Neural progenitor cell (in vitro differentiated cells): ENCODE measurements around the gene APLP1. TPM values are rescaled to one million over a fixed set of nuclear protein-coding genes. Genes with fewer than 3 reads are reported as not detected.
A peak's percentile ranks its signal among the peaks of the same experiment; 100 is the strongest.

Experiments
- DNase-seq: peaks from one replicate; pipeline ENCODE4 v3.0.0-alpha.2; 2016; ENCODE audit warnings: low spot score
- H2AFZ ChIP-seq: fragments of 200-600 bp; sonication (generic); replicated peaks from 2 replicates; pipeline ENCODE4 v1.6.1; 2016; ENCODE audit warnings: antibody characterized with exemption
- H3F3A ChIP-seq: fragments of 200-600 bp; sonication (generic); 2 replicates; pipeline ENCODE4 v1.6.1; 2016; ENCODE audit warnings: antibody characterized with exemption, low read depth
- H3K27ac ChIP-seq: fragments of 200-600 bp; sonication (generic); 2 replicates; pipeline ENCODE4 v1.5.1; 2016; ENCODE audit warnings: mild to moderate bottlenecking
- H3K27me3 ChIP-seq: fragments of 200-600 bp; sonication (generic); 2 replicates; pipeline ENCODE4 v1.6.1; 2016; ENCODE audit warnings: mild to moderate bottlenecking, moderate library complexity
- H3K36me3 ChIP-seq: fragments of 200-600 bp; sonication (generic); 2 replicates; pipeline ENCODE4 v1.5.1; 2016
- H3K4me1 ChIP-seq: fragments of 200-600 bp; sonication (generic); 2 replicates; pipeline ENCODE4 v1.6.1; 2016; ENCODE audit warnings: mixed run types
- H3K4me2 ChIP-seq: fragments of 200-600 bp; sonication (generic); 2 replicates; pipeline ENCODE4 v1.6.1; 2016
- H3K4me3 ChIP-seq: fragments of 200-600 bp; sonication (generic); 2 replicates; pipeline ENCODE4 v1.5.1; 2016
- H3K79me2 ChIP-seq: fragments of 200-600 bp; sonication (generic); 2 replicates; pipeline ENCODE4 v1.6.1; 2016; ENCODE audit warnings: low read depth
- H3K9ac ChIP-seq: fragments of 200-600 bp; sonication (generic); 2 replicates; pipeline ENCODE4 v1.6.1; 2016
- H3K9me3 ChIP-seq: fragments of 200-600 bp; sonication (generic); 2 replicates; pipeline ENCODE4 v1.5.1; 2016; ENCODE audit warnings: low read depth
- H4K20me1 ChIP-seq: fragments of 200-600 bp; sonication (generic); 2 replicates; pipeline ENCODE4 v1.6.1; 2016; ENCODE audit warnings: low read depth
- H3K27ac Mint-ChIP-seq: 3 replicates; pipeline ENCODE4 v1.8.0; 2021; ENCODE audit warnings: mixed read lengths
- H3K27me3 Mint-ChIP-seq: 2 replicates; pipeline ENCODE4 v1.8.0; 2022; ENCODE audit warnings: low read depth, mild to moderate bottlenecking, inconsistent platforms, moderate library complexity, mixed read lengths; ENCODE audit not compliant: insufficient read depth
- H3K36me3 Mint-ChIP-seq: 3 replicates; pipeline ENCODE4 v1.8.0; 2021; ENCODE audit warnings: mixed read lengths
- H3K4me1 Mint-ChIP-seq: 3 replicates; pipeline ENCODE4 v1.8.0; 2021; ENCODE audit warnings: mixed read lengths
- H3K4me3 Mint-ChIP-seq: 3 replicates; pipeline ENCODE4 v1.8.0; 2021; ENCODE audit warnings: mild to moderate bottlenecking, moderate library complexity, mixed read lengths
- H3K9me3 Mint-ChIP-seq: 3 replicates; pipeline ENCODE4 v1.8.0; 2020; ENCODE audit warnings: mixed read lengths
- EZH2 ChIP-seq: fragments of 200-600 bp; sonication (generic); IDR thresholded peaks from 2 replicates; pipeline ENCODE4 v1.6.1; 2017; ENCODE audit warnings: antibody characterized with exemption, mild to moderate bottlenecking, moderate library complexity
- EZH2phosphoT487 ChIP-seq: fragments of 200-600 bp; sonication (generic); IDR thresholded peaks from 2 replicates; pipeline ENCODE4 v1.6.1; 2017; ENCODE audit warnings: antibody characterized with exemption
- total RNA-seq: library from RNA; depleted of rRNA; stranded (reverse); fragments of >200 nt; gene quantifications from 2 replicates; pipeline ENCODE4 v1.2.3, GENCODE V29; 2015; ENCODE audit warnings: low replicate concordance
- TF ChIP-seq, protein P1 (sequence below): fragments of 200-600 bp; sonication (generic); IDR thresholded peaks from 2 replicates; pipeline ENCODE4 v1.5.1; 2017; ENCODE audit warnings: antibody characterized with exemption, mild to moderate bottlenecking

The APLP1 gene
- total RNA-seq, 1 donor from 2014 or later: 89.5 TPM

DNA sequence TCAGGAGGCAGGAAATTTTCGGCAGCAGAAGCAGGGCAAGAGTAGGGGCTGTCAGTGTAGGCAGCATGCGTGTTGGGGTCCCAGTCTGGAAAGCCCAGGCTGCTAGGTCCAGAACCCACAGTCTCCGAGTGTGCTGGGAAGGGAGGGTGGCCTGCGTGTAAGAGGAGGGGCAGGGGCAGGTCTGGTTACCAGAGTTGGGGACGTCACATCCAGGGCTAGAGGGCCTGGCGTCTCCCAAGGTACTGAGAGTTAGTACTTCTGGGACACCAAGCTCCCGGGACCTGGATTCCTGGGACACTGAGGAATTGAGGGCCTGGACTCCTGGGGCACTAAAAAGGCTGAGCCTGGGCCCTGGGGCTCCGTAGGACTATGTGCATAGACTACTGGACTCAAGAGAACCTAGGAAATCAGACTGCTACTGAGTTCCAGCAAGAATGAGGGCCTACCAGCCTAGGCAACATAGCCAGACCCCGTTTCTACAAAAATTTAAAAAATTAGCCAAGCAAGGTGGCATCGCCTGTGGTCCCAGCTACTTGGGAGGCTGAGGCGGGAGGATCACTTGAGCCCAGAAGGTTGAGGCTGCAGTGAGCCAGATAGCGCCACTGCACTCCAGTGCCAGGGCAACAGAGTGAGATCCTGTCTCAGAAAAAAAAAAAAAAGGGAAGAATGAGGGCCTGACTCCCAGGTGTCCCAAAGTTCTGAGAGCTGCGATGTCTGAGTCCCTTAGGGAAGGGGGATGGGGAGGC, 29.5 kb downstream of the APLP1 start:
- Histone ChIP-seq H3K79me2 (peaks cover 4% of the 10 kb centered on the region), H3K27me3 (peaks cover 28% of the 10 kb centered on the region), H3K9me3 (no peaks in the 10 kb centered on the region), H3K4me2 (no peak overlapping the region), H3F3A (peaks cover 13% of the 10 kb centered on the region), H3K4me3 (no peak overlapping the region), H2AFZ (no peak overlapping the region), H3K9ac (no peak overlapping the region), H3K36me3 (no peaks in the 10 kb centered on the region), H4K20me1 (no peaks in the 10 kb centered on the region), H3K27ac (no peak overlapping the region), H3K4me1 (no peaks in the 10 kb centered on the region)
- no peak for DNase-seq
- peak overlapping the region; percentile 75 for H3K4me3 Mint-ChIP-seq
- peaks cover 7% of the 10 kb centered on the region for H3K27me3 Mint-ChIP-seq
- no peaks in the 10 kb centered on the region for H3K9me3 Mint-ChIP-seq
- no peak for TF ChIP-seq EZH2phosphoT487
- TF ChIP-seq, protein P1, sequence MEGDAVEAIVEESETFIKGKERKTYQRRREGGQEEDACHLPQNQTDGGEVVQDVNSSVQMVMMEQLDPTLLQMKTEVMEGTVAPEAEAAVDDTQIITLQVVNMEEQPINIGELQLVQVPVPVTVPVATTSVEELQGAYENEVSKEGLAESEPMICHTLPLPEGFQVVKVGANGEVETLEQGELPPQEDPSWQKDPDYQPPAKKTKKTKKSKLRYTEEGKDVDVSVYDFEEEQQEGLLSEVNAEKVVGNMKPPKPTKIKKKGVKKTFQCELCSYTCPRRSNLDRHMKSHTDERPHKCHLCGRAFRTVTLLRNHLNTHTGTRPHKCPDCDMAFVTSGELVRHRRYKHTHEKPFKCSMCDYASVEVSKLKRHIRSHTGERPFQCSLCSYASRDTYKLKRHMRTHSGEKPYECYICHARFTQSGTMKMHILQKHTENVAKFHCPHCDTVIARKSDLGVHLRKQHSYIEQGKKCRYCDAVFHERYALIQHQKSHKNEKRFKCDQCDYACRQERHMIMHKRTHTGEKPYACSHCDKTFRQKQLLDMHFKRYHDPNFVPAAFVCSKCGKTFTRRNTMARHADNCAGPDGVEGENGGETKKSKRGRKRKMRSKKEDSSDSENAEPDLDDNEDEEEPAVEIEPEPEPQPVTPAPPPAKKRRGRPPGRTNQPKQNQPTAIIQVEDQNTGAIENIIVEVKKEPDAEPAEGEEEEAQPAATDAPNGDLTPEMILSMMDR: no peak
- no peak for TF ChIP-seq EZH2
- H3K27ac Mint-ChIP-seq: no peak overlapping the region
- H3K36me3 Mint-ChIP-seq: peaks cover 5% of the 10 kb centered on the region
- peaks cover 13% of the 10 kb centered on the region for H3K4me1 Mint-ChIP-seq

DNA sequence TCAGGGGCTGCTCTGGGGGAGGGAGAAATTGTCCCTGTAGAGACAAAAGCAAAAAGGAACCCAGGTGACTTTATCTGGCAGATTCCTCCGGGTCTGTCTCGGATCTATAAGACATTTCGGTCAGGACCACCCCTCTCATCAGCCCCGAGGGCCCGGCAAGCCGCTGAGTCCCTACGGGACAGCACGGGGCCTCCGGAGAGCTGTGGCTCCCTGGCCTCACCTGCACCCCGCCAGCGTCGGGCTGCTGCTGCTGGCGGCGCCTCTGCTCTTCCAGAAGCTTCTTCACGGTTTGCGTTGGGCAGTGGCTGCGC, 30.1 kb downstream of the APLP1 start:
- H3K27ac ChIP-seq: no peak overlapping the region
- no peaks in the 10 kb centered on the region for H3K9me3 ChIP-seq

DNA sequence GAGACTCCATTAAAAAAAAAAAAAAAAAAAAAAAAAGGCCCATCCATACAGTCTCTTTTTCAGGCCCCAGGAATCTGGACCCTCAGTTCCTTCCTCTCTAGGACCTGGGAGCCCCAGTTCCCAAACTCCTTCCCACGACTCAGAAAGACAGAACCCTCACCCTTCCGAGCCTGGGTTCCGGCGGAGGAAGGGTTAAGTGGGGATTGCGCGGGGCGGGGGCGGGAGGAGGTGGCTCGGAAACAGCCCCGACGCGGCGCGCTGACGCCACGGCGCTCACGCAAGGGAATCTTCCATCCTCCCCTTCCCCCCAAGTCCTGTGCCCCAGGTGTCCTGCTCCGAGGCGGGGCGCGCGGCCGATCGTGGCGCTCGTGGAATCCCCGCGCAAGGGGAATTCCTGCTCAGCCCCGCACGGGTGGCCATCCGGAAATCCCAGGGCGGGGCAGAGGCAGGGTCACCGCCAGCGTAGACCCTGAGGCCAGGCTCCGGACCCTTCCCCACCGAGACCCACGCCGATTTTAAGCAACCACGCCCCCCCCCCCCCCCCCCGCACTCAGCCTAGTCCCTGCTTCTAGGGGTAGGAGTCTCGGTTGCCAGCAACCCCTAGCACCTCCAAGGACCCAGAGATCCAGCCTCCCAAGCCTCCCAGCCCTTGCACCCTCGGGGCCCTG, 31.3 kb downstream of the APLP1 start:
- H4K20me1 ChIP-seq: no peaks in the 10 kb centered on the region
- TF ChIP-seq, protein P1: no peak
- no peak for TF ChIP-seq EZH2phosphoT487
- TF ChIP-seq EZH2: no peak
- H2AFZ ChIP-seq: no peak overlapping the region
- peaks cover 16% of the 10 kb centered on the region for H3K27me3 Mint-ChIP-seq
- peaks cover 4% of the 10 kb centered on the region for H3K79me2 ChIP-seq
- peak; percentile 67 for DNase-seq
- H3K36me3 ChIP-seq: no peaks in the 10 kb centered on the region
- no peaks in the 10 kb centered on the region for H3K9me3 ChIP-seq
- H3K27ac ChIP-seq: no peak overlapping the region
- H3K36me3 Mint-ChIP-seq: peaks cover 5% of the 10 kb centered on the region
- peak overlapping the region; percentile 92 for H3K4me2 ChIP-seq
- H3K4me1 ChIP-seq: no peaks in the 10 kb centered on the region
- no peak overlapping the region for H3K27ac Mint-ChIP-seq
- H3F3A ChIP-seq: peaks cover 13% of the 10 kb centered on the region
- no peaks in the 10 kb centered on the region for H3K9me3 Mint-ChIP-seq
- peaks cover 24% of the 10 kb centered on the region for H3K4me1 Mint-ChIP-seq
- peaks cover 33% of the 10 kb centered on the region for H3K27me3 ChIP-seq
- peak overlapping the region; percentile 99 for H3K4me3 ChIP-seq
- peak overlapping the region; percentile 96 for H3K4me3 Mint-ChIP-seq
- no peak overlapping the region for H3K9ac ChIP-seq

More for the DNA sequence above, 30.1 kb downstream of the APLP1 start:
- peaks cover 4% of the 10 kb centered on the region for H3K79me2 ChIP-seq
- H3K36me3 Mint-ChIP-seq: peaks cover 5% of the 10 kb centered on the region
- H4K20me1 ChIP-seq: no peaks in the 10 kb centered on the region
- peaks cover 18% of the 10 kb centered on the region for H3K4me1 Mint-ChIP-seq
- no peaks in the 10 kb centered on the region for H3K36me3 ChIP-seq
- H3K27me3 Mint-ChIP-seq: peaks cover 13% of the 10 kb centered on the region
- no peak overlapping the region for H3K9ac ChIP-seq
- peaks cover 13% of the 10 kb centered on the region for H3F3A ChIP-seq
- peak overlapping the region; percentile 99 for H3K4me3 ChIP-seq
- H2AFZ ChIP-seq: no peak overlapping the region
- TF ChIP-seq EZH2 (no peak), EZH2phosphoT487 (no peak)
- TF ChIP-seq, protein P1: no peak
- no peaks in the 10 kb centered on the region for H3K4me1 ChIP-seq
- H3K4me2 ChIP-seq: peak overlapping the region; percentile 92
- DNase-seq: no peak
- peak overlapping the region; percentile 96 for H3K4me3 Mint-ChIP-seq
- H3K9me3 Mint-ChIP-seq: no peaks in the 10 kb centered on the region
- H3K27ac Mint-ChIP-seq: no peak overlapping the region
- H3K27me3 ChIP-seq: peaks cover 33% of the 10 kb centered on the region
